H9 (cell line): ENCODE measurements around the gene PADI4. TPM values are rescaled to one million over a fixed set of nuclear protein-coding genes. Genes with fewer than 3 reads are reported as not detected.

Experiments used
- DNase-seq: peaks from one replicate; pipeline ENCODE4 v3.0.0-alpha.2; 2017
- H2AFZ ChIP-seq: one replicate; pipeline ENCODE4 v1.6.1; 2013; ENCODE audit warnings: mild to moderate bottlenecking, low read length, control low read depth, moderate library complexity
- H2AK5ac ChIP-seq: 2 replicates; pipeline ENCODE4 v1.6.1; 2013; ENCODE audit warnings: low read length, control low read depth, mixed read lengths; ENCODE audit not compliant: insufficient read length
- H2BK120ac ChIP-seq: one replicate; pipeline ENCODE4 v1.6.1; 2013; ENCODE audit warnings: low read depth, mild to moderate bottlenecking, low read length, control low read depth, inconsistent platforms; ENCODE audit not compliant: poor library complexity, severe bottlenecking
- H2BK12ac ChIP-seq: 2 replicates; pipeline ENCODE4 v1.6.1; 2013; ENCODE audit warnings: low read length, control low read depth, mixed read lengths, low read depth; ENCODE audit not compliant: insufficient read length
- H2BK15ac ChIP-seq: 2 replicates; pipeline ENCODE4 v1.6.1; 2013; ENCODE audit warnings: low read depth, low read length, control low read depth
- H2BK20ac ChIP-seq: one replicate; pipeline ENCODE4 v1.6.1; 2013; ENCODE audit warnings: low read depth, mild to moderate bottlenecking, low read length, control low read depth, inconsistent platforms; ENCODE audit not compliant: poor library complexity, severe bottlenecking
- H2BK5ac ChIP-seq: 2 replicates; pipeline ENCODE4 v1.6.1; 2013; ENCODE audit warnings: low read length, control low read depth, mixed read lengths; ENCODE audit not compliant: insufficient read length
- H3K14ac ChIP-seq: 2 replicates; pipeline ENCODE4 v1.6.1; 2013; ENCODE audit warnings: low read length, control low read depth; ENCODE audit not compliant: insufficient read depth
- H3K18ac ChIP-seq: 2 replicates; pipeline ENCODE4 v1.6.1; 2013; ENCODE audit warnings: low read depth, mild to moderate bottlenecking, mixed read lengths, low read length, control low read depth; ENCODE audit not compliant: insufficient read length
- H3K23ac ChIP-seq: 2 replicates; pipeline ENCODE4 v1.6.1; 2013; ENCODE audit warnings: low read length, control low read depth, mixed read lengths, low read depth; ENCODE audit not compliant: insufficient read length
- H3K23me2 ChIP-seq: 2 replicates; pipeline ENCODE4 v1.6.1; 2013; ENCODE audit warnings: low read depth, mild to moderate bottlenecking, mixed read lengths, low read length, control low read depth; ENCODE audit not compliant: insufficient read length, poor library complexity, severe bottlenecking
- H3K27ac ChIP-seq: 2 replicates; pipeline ENCODE4 v1.5.1; 2013; ENCODE audit warnings: low read length, control low read depth, mixed read lengths, low read depth; ENCODE audit not compliant: insufficient read length
- H3K27me3 ChIP-seq: 2 replicates; pipeline ENCODE4 v1.6.1; 2013; ENCODE audit warnings: low read length, control low read depth, inconsistent platforms; ENCODE audit not compliant: insufficient read depth
- H3K4ac ChIP-seq: 2 replicates; pipeline ENCODE4 v1.6.1; 2013; ENCODE audit warnings: low read depth, mild to moderate bottlenecking, control low read depth, inconsistent platforms, low read length, moderate library complexity
- H3K4me1 ChIP-seq: 2 replicates; pipeline ENCODE4 v1.6.1; 2013; ENCODE audit warnings: low read length, control low read depth, inconsistent platforms; ENCODE audit not compliant: insufficient read depth
- H3K4me2 ChIP-seq: 2 replicates; pipeline ENCODE4 v1.6.1; 2013; ENCODE audit warnings: low read length, control low read depth, mixed read lengths; ENCODE audit not compliant: insufficient read length, insufficient read depth
- H3K56ac ChIP-seq: 2 replicates; pipeline ENCODE4 v1.6.1; 2013; ENCODE audit warnings: low read depth, mild to moderate bottlenecking, mixed read lengths, low read length, control low read depth; ENCODE audit not compliant: insufficient read length
- H3K79me1 ChIP-seq: 2 replicates; pipeline ENCODE4 v1.6.1; 2013; ENCODE audit warnings: low read depth, mild to moderate bottlenecking, moderate library complexity, low read length, control low read depth, inconsistent platforms; ENCODE audit not compliant: insufficient read depth, poor library complexity, severe bottlenecking
- H3K79me2 ChIP-seq: 2 replicates; pipeline ENCODE4 v1.6.1; 2013; ENCODE audit warnings: low read length, control low read depth, inconsistent platforms; ENCODE audit not compliant: insufficient read depth
- H3K9ac ChIP-seq: 2 replicates; pipeline ENCODE4 v1.6.1; 2013; ENCODE audit warnings: low read length, control low read depth, mixed read lengths; ENCODE audit not compliant: insufficient read length; ENCODE audit errors: extremely low read depth
- H3K9me3 ChIP-seq: one replicate; pipeline ENCODE4 v1.6.1; 2013; ENCODE audit warnings: low read depth, low read length, inconsistent platforms; ENCODE audit not compliant: control insufficient read depth
- H3T11ph ChIP-seq: one replicate; pipeline ENCODE4 v1.6.1; 2013; ENCODE audit warnings: mild to moderate bottlenecking, low read length, control low read depth, inconsistent platforms
- H4K20me1 ChIP-seq: one replicate; pipeline ENCODE4 v1.6.1; 2013; ENCODE audit not compliant: control insufficient read depth, insufficient read length, insufficient read depth
- H4K5ac ChIP-seq: 2 replicates; pipeline ENCODE4 v1.6.1; 2013; ENCODE audit warnings: low read depth, mild to moderate bottlenecking, mixed read lengths, low read length, control low read depth; ENCODE audit not compliant: insufficient read length
- H4K8ac ChIP-seq: replicated peaks from 2 replicates; pipeline ENCODE4 v1.6.1; 2013; ENCODE audit warnings: low read length, control low read depth, mixed read lengths, low read depth; ENCODE audit not compliant: insufficient read length
- H4K91ac ChIP-seq: 2 replicates; pipeline ENCODE4 v1.6.1; 2013; ENCODE audit warnings: low read depth, mild to moderate bottlenecking, moderate library complexity, mixed read lengths, low read length, control low read depth; ENCODE audit not compliant: insufficient read length
- H3K27ac Mint-ChIP-seq, 3 experiments: 2 replicates in 2 of 3; 3 replicates in 1 of 3; pipeline ENCODE4 v1.8.0; 2020 to 2021; ENCODE audit warnings: mixed read lengths in 3 of 3, mild to moderate bottlenecking in 1 of 3, moderate library complexity in 1 of 3
- H3K27me3 Mint-ChIP-seq: 2 replicates; pipeline ENCODE4 v1.8.0; 2021; ENCODE audit warnings: low read depth, mild to moderate bottlenecking, moderate library complexity, mixed read lengths
- H3K36me3 Mint-ChIP-seq, 3 experiments: 2 replicates in 2 of 3; 3 replicates in 1 of 3; pipeline ENCODE4 v1.8.0; 2020 to 2021; ENCODE audit warnings: low read depth in 3 of 3, mixed read lengths in 3 of 3; ENCODE audit not compliant: insufficient read depth in 1 of 3
- H3K4me1 Mint-ChIP-seq, 2 experiments: 2 replicates each; pipeline ENCODE4 v1.8.0; 2020; ENCODE audit warnings: mixed read lengths in 2 of 2
- H3K4me3 Mint-ChIP-seq, 2 experiments: 2 replicates in 1 of 2; 3 replicates in 1 of 2; pipeline ENCODE4 v1.8.0; 2020 to 2021; ENCODE audit warnings: mild to moderate bottlenecking in 2 of 2, mixed read lengths in 2 of 2, moderate library complexity in 1 of 2
- H3K9me3 Mint-ChIP-seq, 2 experiments: 2 replicates in 1 of 2; 3 replicates in 1 of 2; pipeline ENCODE4 v1.8.0; 2020; ENCODE audit warnings: mild to moderate bottlenecking in 2 of 2, mixed read lengths in 2 of 2, moderate library complexity in 1 of 2
- CTCF ChIP-seq: fragments of 200-600 bp; sonication (generic); conservative IDR thresholded peaks from 3 replicates; pipeline ENCODE4 v1.8.0; 2021; ENCODE audit warnings: antibody characterized with exemption, mild to moderate bottlenecking
- WGBS: extraction: QIAGEN DNeasy Blood & Tissue Kit; methylation state at CpG from one replicate; pipeline ENCODE4 v1.1.7; 2013; ENCODE audit warnings: missing lambda C conversion rate, low lambda C conversion rate, mixed read lengths; ENCODE audit not compliant: insufficient read length; ENCODE audit errors: extremely low coverage; 5-methylcytosine and 5-hydroxymethylcytosine counted together
- total RNA-seq: library from RNA; stranded (reverse); gene quantifications from 2 replicates; pipeline ENCODE4 v1.2.1, GENCODE V29; 2021

Gene PADI4
- total RNA-seq, 1 experiment from 2014 or later, result 0.13 TPM

GRCh38 chr1:17335821-17336710, 28.1 kb downstream of the PADI4 start:
- Histone ChIP-seq H3K27ac (no peak overlapping the region), H2BK120ac (no peak overlapping the region), H3K18ac (no peak overlapping the region), H4K8ac (no peak overlapping the region), H2BK20ac (no peak overlapping the region), H3K56ac (no peak overlapping the region), H2BK12ac (no peak overlapping the region), H4K5ac (no peak overlapping the region), H2AFZ (no peak overlapping the region), H2BK5ac (no peak overlapping the region), H4K91ac (no peak overlapping the region), H3K27me3 (no peaks in the 10 kb centered on the region), H3K79me2 (no peaks in the 10 kb centered on the region), H3K4ac (no peak overlapping the region), H2BK15ac (no peak overlapping the region), H3K4me1 (no peaks in the 10 kb centered on the region), H3K9me3 (no peaks in the 10 kb centered on the region), H3T11ph (no peak overlapping the region), H3K14ac (no peak overlapping the region), H4K20me1 (no peaks in the 10 kb centered on the region), H3K79me1 (no peaks in the 10 kb centered on the region), H3K9ac (no peak overlapping the region), H2AK5ac (no peak overlapping the region), H3K4me2 (no peak overlapping the region), H3K23me2 (no peaks in the 10 kb centered on the region), H3K23ac (no peak overlapping the region)
- peaks cover 0 to 2% of the 10 kb centered on the region in 2 experiments; a peak in 1 of 4 replicates for H3K4me1 Mint-ChIP-seq
- H3K4me3 Mint-ChIP-seq, result no peak overlapping the region
- no CpG with 5 or more reads among the region's 20 CpGs for WGBS
- peak; percentile 96 for TF ChIP-seq CTCF
- peak; percentile 80 for DNase-seq
- no peaks in the 10 kb centered on the region; a peak in 1 of 7 replicates for H3K36me3 Mint-ChIP-seq
- peaks cover 28% of the 10 kb centered on the region for H3K27me3 Mint-ChIP-seq
- H3K9me3 Mint-ChIP-seq, result peaks cover 0 to 3% of the 10 kb centered on the region in 2 experiments; a peak in 1 of 5 replicates
- no peak overlapping the region for H3K27ac Mint-ChIP-seq
